AG04450 (cell line): ENCODE results near the gene GARNL3. TPM values are rescaled to one million over a fixed set of nuclear protein-coding genes. Genes with fewer than 3 reads are reported as not detected.

Source experiments
- CTCF ChIA-PET: fragments of 300-600, 350-600 bp; formaldehyde crosslinking; extraction: SDS; loops from one replicate; lab custom pipeline; 2022; ENCODE audit warnings: antibody characterized with exemption, inconsistent platforms; lab: Charles Lee
- POLR2A ChIA-PET: fragments of 350-600 bp; formaldehyde crosslinking; extraction: SDS; loops from one replicate; lab custom pipeline; 2021; ENCODE audit warnings: antibody characterized with exemption, inconsistent platforms; lab: Yijun Ruan, JAX
- DNase-seq: peaks from one replicate; pipeline ENCODE4 v3.0.0-alpha.2; 2011; ENCODE audit warnings: low read depth, low spot score
- H3K27ac ChIP-seq: one replicate; pipeline ENCODE4 v1.5.1; 2012; ENCODE audit warnings: low read depth, low read length, control low read depth
- H3K27me3 ChIP-seq: one replicate; pipeline ENCODE4 v1.6.0; 2012; ENCODE audit warnings: low read length; ENCODE audit not compliant: control insufficient read depth, insufficient read depth
- H3K4me3 ChIP-seq: 2 replicates; pipeline ENCODE4 v1.5.1; 2011; ENCODE audit warnings: mild to moderate bottlenecking, low read depth, low read length, control low read depth
- H3K9me3 ChIP-seq: 2 replicates; pipeline ENCODE4 v1.5.1; 2012; ENCODE audit warnings: low read length; ENCODE audit not compliant: control insufficient read depth, insufficient read depth
- CTCF ChIP-seq: IDR thresholded peaks from 2 replicates; pipeline ENCODE4 v1.5.1; 2011; ENCODE audit warnings: low read depth, low read length, control low read depth, inconsistent platforms
- polyA plus RNA-seq: library from polyadenylated mRNA; depleted of rRNA; stranded (reverse); fragments of >200 nt; gene quantifications from 2 replicates; pipeline ENCODE4 v1.2.3, GENCODE V29; 2011

GARNL3 gene
- polyA plus RNA-seq, 1 experiment: 2.7 TPM

GRCh38 chr9:127291246-127291778 lies 26.7 kb downstream of the GARNL3 start:
- POLR2A ChIA-PET: interaction anchor here (0.6 kb wide), 2 partner anchors 67 to 160 kb away, joined by 3 to 4 read pairs; partner anchors contain the start of genes LRSAM1 and RPL12
- Histone ChIP-seq H3K9me3 (no peaks in the 10 kb centered on the region), H3K27ac (no peak overlapping the region), H3K27me3 (peaks cover 2% of the 10 kb centered on the region), H3K4me3 (no peak overlapping the region)
- no peak for DNase-seq
- TF ChIP-seq CTCF: no peak
- CTCF ChIA-PET: no interaction called here

- Histone ChIP-seq H3K27me3 (peaks cover 1% of the 10 kb centered on the region), H3K27ac (no peak overlapping the region), H3K9me3 (no peaks in the 10 kb centered on the region), H3K4me3 (no peak overlapping the region)
- CTCF ChIA-PET: no interaction called here
- TF ChIP-seq CTCF: no peak
- no peak for DNase-seq
- POLR2A ChIA-PET: no interaction called here
Observed at GRCh38 chr9:127292415-127292814, 27.8 kb downstream of the GARNL3 start.

GRCh38 chr9:127293328-127293727 lies 28.8 kb downstream of the GARNL3 start:
- CTCF ChIA-PET: no interaction called here
- TF ChIP-seq CTCF: no peak
- no peak for DNase-seq
- Histone ChIP-seq H3K27me3 (no peaks in the 10 kb centered on the region), H3K4me3 (no peak overlapping the region), H3K9me3 (no peaks in the 10 kb centered on the region), H3K27ac (no peak overlapping the region)
- POLR2A ChIA-PET: no interaction called here

GRCh38 chr9:127293767-127294166 lies 29.2 kb downstream of the GARNL3 start:
- no peak overlapping the region for H3K27ac ChIP-seq
- H3K9me3 ChIP-seq: no peaks in the 10 kb centered on the region
- DNase-seq: no peak
- no peak for TF ChIP-seq CTCF
- ChIA-PET CTCF (no interaction called here), POLR2A (no interaction called here)
- H3K4me3 ChIP-seq: no peak overlapping the region
- no peaks in the 10 kb centered on the region for H3K27me3 ChIP-seq

GRCh38 chr9:127295005-127295404 lies 30.4 kb downstream of the GARNL3 start:
- Histone ChIP-seq H3K27ac (no peak overlapping the region), H3K4me3 (no peak overlapping the region), H3K27me3 (no peaks in the 10 kb centered on the region), H3K9me3 (no peaks in the 10 kb centered on the region)
- TF ChIP-seq CTCF: no peak
- DNase-seq: no peak
- POLR2A ChIA-PET: no interaction called here
- CTCF ChIA-PET: no interaction called here
